ENCODE data around the gene LLGL2.

LLGL2 gene

DNA sequence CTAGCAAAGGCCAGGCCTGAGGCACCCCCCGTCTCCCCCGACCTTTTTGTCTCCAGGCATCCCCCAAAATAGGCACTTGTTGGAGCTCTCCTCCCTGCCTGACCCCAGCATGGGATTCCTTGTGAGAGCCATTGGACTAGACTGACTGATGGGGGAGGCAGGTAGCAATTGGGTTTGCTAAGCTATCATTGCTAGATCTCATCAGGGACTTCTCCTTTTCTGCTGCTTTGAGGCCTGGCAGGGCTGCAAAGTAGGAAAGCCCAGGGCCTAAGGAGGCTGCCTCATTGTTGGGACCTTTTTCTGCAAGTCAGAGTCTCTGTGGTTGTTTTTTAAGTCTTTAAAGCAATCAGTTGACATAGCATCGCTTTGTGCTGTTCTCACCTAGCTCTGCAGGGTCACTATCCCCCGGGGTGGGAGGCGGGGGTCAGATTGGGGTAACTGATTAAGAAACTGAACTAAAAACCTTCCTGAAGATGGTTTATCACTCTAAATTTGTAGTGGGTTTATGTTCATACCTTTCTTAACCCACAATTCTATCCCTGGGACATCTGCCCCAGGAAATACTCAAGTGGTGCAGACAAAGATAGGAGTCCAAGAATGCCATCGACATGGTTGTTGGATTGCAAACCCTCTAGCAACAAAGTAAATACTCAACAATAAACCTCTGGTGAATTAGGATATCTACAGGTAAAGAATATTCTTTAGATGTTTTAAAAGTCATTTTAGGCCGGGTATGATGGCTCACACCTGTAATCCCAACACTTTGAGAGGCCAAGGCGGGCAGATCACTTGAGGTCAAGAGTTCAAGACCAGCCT, 28.0 kb downstream of the LLGL2 start:
- no peak for DNase-seq

DNA sequence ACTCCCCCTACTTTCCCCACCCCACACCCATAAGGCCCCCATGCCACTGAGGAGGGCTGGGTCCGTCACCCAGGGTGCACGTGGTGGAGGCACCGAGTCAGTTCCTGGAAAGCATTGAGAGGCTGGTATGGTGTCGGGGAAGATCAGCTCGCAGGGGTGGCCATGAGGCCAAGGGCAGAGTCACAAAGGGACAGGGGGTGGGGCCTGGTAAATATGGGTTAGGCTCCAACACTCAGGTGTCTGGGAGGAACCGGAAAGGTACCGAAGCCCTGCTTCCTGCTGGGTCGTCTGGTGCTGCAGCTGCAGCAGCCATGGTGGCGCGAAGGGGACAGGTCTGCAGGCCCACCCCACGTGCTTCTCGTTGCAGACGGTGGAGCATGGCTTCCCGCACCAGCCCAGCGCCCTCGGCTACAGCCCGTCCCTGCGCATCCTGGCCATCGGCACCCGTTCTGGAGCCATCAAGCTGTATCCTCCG, 30.2 kb downstream of the LLGL2 start:
- no peak for DNase-seq

DNA sequence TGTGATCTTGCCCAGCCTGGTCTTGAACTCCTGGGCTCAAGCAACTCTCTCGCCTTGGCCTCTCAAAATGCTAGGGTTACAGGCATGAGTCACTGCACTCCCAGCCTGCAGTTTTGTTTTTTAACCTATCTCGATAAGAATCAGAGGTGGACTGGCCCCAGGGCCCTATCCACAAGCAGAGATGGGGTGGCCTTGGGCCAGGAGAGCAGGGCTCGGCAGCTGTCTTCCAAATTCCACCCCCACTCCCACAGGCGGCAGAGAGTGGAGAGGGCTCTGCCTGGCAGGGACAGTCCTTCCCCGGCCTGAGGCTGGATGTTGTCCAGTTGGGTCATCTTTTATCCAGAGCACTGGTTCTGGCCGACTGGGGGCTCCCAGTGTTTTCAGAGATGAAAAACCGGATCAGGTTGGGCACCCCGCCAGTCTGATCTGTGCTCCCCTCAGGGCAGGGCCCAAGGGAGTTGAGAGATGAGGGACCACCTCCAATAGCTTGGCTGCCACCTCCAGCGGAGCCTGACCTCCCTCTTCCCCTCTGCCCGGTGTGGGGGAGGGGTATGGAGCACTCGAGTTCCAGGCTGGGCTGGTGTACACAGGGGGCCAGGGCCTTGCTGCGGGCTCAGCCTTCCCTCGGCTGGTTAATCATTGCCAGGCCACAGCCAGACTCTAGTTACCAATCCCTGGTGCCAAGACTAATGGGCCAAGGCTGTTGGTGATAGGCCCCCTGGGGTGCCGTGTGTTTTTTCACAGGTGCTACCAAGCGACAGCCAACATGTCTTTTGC, 31.8 kb downstream of the LLGL2 start:
- DNase-seq: peak; percentile 73

DNA sequence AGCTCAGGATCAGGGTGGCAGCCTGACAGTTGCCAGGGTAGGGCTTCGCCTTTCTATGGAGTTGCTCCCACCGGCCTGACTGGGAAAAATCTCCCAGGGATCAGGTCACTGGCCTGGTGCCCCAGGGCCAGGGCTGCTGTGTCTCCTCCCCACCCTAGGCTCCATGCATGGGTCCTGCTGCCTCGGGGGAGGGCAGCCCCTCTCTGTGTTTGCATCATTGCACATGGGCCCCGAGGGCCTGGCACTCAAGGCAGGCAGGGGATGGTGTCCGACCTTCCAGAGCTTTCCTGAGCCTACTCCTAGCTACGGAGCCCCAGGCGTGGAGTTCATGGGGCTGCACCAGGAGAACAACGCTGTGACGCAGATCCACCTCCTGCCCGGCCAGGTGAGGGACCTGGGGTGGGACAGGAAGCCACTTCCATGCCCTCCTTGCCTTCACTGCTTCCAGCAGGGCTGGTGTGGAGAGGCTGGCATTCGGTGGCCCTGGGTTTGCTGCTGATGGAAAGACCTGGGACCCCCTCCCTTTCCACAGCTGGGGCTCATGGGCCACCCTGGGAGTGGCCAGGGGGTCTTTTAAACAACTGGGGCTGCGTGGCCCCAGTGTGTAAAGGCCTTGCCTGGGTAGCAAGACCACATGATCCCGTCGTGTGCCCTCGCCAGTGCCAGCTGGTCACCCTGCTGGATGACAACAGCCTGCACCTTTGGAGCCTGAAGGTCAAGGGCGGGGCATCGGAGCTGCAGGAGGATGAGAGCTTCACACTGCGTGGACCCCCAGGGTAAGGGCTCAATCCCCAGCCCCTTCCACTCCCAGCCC, 32.6 kb downstream of the LLGL2 start:
- no peak for DNase-seq

DNA sequence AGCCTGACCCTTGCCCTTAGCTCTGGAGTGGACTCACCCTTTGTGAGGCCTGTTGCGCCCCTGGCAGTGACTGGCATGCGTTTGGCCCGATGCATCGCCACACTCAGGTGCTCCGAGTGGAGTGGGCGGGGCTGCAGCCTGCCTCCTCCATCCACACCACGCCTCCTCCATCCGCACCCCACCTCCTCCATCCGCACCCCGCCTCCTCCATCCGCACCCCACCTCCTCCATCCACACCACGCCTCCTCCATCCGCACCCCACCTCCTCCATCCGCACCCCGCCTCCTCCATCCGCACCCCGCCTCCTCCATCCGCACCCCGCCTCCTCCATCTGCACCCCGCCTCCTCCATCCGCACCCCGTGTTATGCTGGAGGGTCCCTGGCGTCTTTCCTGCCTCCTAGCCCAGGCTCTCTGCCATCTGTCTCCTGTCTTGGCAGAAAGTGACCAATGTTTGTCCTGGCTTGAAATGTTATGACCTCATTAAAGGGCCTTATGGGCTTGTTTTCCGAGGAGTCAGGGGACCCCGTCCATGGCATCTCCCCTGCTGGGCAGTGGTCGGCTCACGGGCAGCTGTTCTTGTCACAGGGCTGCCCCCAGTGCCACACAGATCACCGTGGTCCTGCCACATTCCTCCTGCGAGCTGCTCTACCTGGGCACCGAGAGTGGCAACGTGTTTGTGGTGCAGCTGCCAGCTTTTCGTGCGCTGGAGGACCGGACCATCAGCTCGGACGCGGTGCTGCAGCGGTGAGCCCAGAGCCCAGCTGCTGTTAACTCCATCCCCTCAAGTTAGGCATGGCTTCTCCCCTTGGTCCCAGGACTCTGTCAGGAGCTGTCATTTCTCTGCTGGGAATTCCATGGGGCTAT, 33.4 kb downstream of the LLGL2 start:
- no peak for DNase-seq

DNA sequence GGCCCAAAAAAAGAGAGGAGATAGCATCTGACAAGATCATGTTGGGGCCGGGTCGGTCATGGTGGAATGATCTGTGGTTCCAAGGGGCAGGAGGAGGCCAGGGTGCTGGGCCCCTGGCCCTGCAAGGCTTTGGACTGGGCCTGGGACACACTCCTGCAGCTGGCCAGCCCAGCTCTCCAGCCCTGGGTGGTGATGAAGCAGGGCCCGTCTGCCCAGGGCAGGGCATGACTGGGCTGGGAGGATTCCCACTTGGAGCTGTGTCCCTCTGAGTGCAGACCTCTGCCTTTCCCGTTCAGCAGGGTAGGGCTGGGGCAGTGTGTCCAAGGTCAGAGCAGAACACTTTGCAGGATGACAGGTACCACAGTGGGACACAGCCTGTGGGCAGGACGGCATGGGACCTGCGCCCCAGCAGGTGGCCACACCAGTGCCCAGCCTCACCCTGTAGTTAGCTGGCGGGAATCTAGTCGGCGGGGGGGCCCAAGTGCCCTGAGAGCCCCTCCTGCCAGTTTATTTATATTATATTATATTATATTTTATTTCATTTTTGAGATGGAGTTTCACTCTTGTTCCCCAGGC, 34.5 kb downstream of the LLGL2 start:
- no peak for DNase-seq

DNA sequence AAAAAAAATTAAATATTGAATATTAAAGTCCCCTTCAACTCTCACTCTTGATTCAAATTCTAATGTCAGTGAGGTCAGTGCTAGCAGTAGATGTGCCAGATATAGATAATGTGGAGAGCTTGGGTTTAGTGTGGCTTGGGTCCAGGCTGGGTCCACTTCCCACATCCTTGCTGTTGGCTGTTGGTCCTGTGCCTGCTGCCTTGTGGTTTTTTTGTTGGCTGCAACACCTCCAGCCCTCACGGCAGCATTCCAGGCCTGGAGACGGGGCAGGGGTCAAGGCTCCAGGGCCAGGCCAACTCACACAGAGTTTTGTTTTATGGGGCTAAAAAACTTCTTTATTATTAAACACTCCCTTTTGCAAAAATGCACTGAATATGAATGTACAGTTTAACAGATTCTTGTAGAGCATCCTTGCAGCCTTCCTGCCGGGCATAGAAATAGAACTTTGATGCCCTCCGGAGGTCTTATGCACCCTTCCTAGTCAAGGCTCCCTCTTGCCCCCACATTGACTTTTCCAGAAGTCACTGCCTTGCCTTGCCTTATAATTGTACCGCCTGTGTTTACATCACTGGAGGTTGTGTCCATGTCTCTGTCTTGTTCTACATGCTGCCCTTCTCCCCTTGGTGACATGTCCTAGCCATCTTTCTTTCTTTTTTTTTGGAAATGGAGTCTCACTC, 36.6 kb downstream of the LLGL2 start:
- DNase-seq: no peak

DNA sequence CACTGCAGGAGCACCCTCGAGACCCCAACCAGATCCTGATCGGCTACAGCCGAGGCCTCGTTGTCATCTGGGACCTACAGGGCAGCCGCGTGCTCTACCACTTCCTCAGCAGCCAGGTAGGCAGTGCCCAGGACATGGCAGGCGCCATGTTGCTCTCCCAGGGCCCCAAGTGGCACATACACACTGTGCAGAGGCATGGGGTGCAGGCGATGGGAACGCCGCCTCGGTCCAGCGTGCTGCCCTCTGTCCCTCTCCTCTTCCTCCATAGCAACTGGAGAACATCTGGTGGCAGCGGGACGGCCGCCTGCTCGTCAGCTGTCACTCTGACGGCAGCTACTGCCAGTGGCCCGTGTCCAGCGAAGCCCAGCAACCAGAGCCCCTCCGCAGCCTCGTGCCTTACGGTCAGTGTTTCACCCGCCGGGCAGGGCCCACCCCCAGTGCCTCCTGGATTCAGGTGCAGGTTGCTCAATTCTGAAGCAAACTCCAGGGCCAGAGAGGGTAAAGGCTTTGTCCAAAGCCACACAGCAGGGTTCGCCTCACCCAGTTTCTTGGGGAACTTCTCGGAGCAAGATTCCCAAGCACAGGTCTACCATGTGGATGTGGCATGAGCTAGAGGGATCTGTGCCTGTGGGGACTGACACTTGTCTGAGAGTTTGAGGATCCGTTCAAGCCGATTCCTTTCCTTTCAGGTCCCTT, 37.7 kb downstream of the LLGL2 start:
- no peak for DNase-seq

DNA sequence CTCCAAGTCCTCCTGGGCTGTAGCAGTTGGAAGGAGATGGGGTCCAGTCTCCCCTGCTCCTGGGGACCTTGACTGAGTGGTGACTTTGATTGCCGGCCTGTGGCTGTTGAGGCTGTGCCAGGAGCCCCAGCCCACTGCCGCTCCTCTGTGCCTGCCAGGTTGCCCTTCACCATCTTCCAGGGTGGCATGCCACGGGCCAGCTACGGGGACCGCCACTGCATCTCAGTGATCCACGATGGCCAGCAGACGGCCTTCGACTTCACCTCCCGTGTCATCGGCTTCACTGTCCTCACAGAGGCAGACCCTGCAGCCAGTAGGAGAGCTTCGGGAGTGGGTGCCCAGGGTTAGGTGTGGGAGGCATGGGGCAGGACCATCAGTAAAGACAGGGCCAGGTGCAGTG, 38.7 kb downstream of the LLGL2 start:
- DNase-seq: no peak

DNA sequence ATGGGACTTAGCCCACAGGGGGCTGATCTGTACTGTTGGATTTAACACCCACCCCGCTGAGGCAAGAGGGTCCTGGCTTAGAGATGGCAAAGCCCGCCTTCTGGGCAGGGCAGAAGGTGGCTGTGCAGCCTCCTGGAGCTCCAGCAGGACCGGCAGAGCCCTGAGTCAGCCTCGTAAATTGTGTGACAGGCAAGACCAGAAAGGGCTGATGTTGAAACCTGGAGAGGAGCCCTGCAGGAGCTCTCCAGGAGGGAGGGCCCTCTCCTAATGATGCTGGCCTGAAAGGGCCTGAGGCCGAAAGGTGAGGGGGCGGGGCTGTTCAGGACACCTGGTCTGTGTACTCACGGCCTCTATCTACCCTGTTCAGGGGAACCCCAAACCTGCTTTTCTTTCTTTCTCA, 39.6 kb downstream of the LLGL2 start:
- no peak for DNase-seq

DNA sequence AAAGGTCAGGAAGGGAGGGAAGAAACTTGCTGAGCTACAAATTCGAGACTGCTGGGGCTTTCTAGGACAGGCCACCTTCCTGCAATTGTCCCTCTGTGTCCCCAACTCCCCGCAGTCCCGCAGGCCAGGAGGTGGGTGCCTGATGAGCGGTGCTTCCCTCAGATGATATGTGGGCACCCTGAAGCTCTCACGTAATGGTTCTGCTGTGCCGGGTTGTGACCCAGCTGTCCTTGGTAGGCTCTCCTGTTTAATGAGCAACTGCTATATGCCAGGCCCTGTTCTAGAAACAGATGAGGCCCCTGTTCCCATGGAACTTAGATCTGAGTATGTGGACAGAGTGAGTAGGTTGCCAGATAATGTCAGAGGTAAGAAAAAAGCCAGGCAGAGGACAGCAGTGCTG, 40.1 kb downstream of the LLGL2 start:
- no peak for DNase-seq

DNA sequence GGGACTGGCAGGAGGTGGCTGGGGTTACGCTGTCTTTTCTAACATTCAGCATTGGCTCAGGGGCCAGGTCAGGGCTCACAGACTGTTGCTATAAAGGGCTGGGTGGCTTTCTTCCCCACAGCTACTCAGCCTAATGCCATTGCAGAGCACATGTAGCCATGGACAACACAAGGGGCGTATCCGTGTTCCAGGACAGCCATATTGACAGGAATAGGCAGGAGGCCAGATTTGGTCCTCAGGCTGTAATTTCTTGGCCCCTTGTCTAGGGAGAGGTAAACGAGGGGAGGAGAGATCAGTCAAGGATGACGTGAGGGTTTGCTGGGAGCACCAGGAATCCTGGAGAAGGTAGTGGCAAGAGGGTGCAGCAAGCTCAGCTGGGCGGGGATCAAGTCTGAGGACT, 40.9 kb downstream of the LLGL2 start:
- no peak for DNase-seq

DNA sequence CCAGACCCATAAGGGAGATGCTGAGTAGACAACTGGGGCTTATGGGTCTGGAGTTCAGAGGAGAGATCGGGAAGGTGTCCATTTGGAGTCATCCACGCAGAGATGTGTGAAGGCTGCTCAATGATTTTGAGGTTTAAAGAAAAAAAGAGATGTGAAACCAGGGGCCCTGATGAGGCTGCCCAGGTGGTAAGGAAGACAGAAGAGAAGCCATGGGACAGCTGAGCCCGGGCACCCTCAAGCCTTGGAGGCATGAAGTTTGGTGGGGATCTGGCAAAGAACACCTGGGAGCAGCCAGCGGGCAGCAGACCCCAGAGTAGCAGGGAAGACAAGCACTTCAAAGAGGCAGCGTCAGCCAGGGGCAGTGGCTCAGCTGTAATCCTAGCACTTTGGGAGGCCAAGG, 41.3 kb downstream of the LLGL2 start:
- DNase-seq: no peak

DNA sequence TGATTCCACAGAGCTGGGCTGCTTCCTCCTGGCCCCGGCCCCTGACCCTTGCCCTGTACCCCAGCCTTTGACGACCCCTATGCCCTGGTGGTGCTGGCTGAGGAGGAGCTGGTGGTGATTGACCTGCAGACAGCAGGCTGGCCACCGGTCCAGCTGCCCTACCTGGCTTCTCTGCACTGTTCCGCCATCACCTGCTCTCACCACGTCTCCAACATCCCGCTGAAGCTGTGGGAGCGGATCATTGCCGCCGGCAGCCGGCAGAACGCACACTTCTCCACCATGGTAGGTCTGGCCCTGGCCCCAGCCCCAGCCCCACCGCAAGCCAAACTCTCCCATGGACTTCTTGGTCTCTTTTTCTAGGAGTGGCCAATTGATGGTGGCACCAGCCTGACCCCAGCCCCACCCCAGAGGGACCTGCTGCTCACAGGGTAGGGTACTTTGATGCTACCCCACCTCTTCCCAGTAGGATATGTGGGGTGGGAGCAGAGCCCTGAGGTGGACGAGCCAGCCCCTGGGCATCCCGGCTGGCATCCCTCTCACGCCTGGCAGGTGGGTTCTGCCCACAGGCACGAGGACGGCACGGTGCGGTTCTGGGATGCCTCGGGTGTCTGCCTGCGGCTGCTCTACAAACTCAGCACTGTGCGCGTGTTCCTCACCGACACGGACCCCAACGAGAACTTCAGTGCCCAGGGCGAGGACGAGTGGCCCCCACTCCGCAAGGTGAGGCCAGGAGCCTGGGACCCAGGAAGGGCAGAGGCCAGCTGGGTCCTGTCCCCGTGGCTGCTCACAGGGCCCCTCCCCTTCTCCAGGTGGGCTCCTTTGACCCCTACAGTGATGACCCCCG, 43.1 kb downstream of the LLGL2 start:
- no peak for DNase-seq

DNA sequence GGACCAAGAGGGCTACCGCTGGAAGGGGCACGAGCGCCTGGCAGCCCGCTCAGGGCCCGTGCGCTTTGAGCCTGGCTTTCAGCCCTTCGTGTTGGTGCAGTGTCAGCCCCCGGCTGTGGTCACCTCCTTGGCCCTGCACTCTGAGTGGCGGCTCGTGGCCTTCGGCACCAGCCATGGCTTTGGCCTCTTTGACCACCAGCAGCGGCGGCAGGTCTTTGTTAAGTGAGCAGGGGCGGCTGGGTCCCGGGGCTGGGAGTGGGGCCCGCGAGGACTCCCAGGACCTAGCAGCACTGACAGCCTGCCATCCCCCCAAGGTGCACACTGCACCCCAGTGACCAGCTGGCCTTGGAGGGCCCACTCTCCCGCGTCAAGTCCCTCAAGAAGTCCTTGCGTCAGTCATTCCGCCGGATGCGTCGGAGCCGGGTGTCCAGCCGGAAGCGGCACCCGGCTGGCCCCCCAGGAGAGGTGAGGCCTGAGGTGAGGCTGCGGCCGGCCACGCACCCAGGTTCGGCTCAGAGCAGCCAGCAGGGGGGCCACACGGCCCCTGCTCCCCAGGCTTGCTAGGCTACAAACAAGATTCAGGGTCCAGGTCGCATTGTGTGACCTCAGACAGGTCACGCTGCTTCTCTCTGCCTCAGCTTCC, 44.7 kb downstream of the LLGL2 start:
- no peak for DNase-seq

DNA sequence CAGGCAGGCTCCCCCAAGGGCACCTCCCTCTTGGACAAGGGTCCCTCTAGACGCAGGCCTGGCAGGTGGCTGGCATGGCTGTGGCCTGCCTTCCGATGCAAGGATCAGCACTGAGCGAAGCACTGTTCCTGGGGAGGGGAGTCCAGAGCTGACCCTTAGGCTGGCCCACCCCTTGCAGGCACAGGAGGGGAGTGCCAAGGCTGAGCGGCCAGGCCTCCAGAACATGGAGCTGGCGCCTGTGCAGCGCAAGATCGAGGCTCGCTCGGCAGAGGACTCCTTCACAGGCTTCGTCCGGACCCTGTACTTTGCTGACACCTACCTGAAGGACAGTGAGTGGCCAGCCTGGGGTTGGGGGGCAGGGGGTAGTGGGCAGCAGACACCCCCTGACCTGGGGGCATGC, 45.3 kb downstream of the LLGL2 start:
- DNase-seq: no peak

DNA sequence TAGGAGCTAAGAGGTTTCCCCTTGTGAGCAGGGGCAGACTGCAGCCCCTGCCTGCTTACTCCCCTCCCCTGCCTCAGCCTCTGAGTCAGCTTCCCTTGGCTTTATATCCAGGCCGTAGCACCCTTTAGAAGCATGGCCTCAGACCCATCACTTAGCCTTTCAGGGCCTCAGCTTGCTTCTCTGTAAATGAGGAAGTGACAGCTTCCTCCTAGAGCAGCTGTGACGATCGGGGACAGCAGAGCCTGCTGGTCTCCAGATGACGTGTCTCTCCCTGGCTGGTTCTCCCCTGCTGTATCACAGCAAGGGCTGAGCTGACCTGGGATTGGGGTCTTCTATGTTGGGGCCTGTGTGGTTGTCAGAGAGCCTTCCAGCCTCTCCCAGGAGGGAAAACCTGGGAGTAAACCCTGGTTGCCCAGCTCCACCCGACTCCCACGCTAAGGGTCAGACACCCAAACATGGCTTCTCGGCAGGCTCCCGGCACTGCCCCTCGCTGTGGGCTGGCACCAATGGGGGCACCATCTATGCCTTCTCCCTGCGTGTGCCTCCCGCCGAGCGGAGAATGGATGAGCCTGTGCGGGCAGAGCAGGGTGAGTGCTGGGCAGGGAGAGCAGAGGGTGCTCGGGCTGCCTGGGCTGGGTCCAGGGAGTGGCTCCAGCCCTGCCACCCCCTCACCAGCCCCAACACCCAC, 45.8 kb downstream of the LLGL2 start:
- no peak for DNase-seq

DNA sequence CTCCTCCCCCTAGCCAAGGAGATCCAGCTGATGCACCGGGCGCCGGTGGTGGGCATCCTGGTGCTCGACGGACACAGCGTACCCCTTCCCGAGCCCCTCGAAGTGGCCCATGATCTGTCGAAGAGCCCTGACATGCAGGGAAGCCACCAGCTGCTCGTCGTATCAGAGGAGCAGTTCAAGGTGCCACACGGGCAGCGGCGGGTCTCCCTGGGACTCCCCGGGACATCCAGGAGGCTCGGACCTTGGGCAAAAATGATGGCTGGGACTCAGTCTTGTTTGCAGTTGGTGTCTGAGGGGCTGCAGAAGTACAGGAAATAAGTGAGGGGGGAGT, 46.4 kb downstream of the LLGL2 start:
- no peak for DNase-seq
